Stimulated activated effector memory CD8-positive, alpha-beta T cell treated with anti-CD3 and anti-CD28 coated beads, Interleukin-12 subunit alpha, Interleukin-12 subunit beta, amount 100 ng/mL, for 72 hours (primary cell): ENCODE results near the gene NCAPD2.
"Not testable (repeated sequence)": the region's sequence is repeated elsewhere in the genome, so short reads cannot be mapped to it uniquely, and the experiment has no call there.

Source experiments
- ATAC-seq: fragments of 150-1000 bp; cut with Tn5 transposase; 2 replicates; pipeline ENCODE4 v1.10.0; 2021
- DNase-seq, 2 donors: peaks; one replicate each; pipeline ENCODE4 v3.0.0; 2021 to 2022; ENCODE audit warnings: low spot score in 2 of 2
- H3K27ac Mint-ChIP-seq: one replicate; pipeline ENCODE4 v1.8.0; 2022; ENCODE audit warnings: mild to moderate bottlenecking, mixed read lengths
- H3K36me3 Mint-ChIP-seq: one replicate; pipeline ENCODE4 v1.8.0; 2022; ENCODE audit warnings: mild to moderate bottlenecking, mixed read lengths
- H3K4me1 Mint-ChIP-seq: one replicate; pipeline ENCODE4 v1.8.0; 2022; ENCODE audit warnings: mixed read lengths
- H3K4me3 Mint-ChIP-seq: one replicate; pipeline ENCODE4 v1.8.0; 2022; ENCODE audit warnings: mild to moderate bottlenecking, mixed read lengths
- H3K9me3 Mint-ChIP-seq: one replicate; pipeline ENCODE4 v1.8.0; 2022; ENCODE audit warnings: mixed read lengths

The NCAPD2 gene

DNA sequence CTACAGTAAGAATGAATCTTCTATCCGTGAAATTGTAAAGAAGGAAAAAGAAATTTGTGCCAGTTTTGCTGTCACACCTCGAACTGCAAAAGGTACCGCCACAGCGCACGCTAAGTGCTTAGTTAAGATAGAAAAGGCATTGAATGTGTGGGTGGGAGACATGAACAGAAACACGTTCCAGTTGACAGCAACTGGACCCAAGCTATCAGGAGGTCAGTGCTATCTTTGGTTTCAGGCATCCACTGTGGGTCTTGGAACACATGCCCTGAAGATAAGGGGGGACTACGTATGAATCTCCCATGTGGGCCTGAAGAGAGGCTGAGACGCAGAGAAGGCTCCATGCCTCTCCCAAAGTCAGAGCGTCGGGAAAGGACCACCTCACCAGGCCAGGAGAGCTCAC is 52.1 kb downstream of the NCAPD2 start:
- peaks cover 71% of the 10 kb centered on the region for H3K36me3 Mint-ChIP-seq
- H3K9me3 Mint-ChIP-seq = no peaks in the 10 kb centered on the region
- DNase-seq (no peak), ATAC-seq (no peak)
- no peak overlapping the region for H3K4me3 Mint-ChIP-seq
- H3K4me1 Mint-ChIP-seq = peaks cover 15% of the 10 kb centered on the region
- H3K27ac Mint-ChIP-seq = no peak overlapping the region

DNA sequence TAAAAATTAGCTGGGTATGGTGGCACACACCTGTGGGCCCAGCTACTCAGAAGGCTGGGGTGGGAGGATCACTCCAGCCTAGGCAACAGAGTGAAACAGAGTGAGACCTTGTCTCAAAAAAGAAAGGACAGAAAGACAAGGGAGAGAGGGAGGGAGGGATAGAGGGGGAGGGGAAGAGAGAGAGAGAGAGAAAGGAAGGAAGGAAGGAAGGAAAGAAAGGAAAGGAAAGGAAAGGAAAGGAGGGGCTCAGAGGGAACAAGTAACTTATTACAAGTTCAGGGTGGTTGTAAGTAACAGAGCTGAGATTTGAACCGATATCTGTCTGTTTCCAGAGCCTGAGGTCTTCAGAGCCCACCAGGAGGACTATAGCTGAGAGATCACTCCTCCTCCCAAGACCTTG is 53.7 kb downstream of the NCAPD2 start:
- ATAC-seq (no peak), DNase-seq (no peak)
- H3K9me3 Mint-ChIP-seq = no peaks in the 10 kb centered on the region
- H3K4me1 Mint-ChIP-seq = peaks cover 23% of the 10 kb centered on the region
- no peak overlapping the region for H3K4me3 Mint-ChIP-seq
- H3K36me3 Mint-ChIP-seq = peaks cover 70% of the 10 kb centered on the region
- peak overlapping the region; percentile 23 for H3K27ac Mint-ChIP-seq

DNA sequence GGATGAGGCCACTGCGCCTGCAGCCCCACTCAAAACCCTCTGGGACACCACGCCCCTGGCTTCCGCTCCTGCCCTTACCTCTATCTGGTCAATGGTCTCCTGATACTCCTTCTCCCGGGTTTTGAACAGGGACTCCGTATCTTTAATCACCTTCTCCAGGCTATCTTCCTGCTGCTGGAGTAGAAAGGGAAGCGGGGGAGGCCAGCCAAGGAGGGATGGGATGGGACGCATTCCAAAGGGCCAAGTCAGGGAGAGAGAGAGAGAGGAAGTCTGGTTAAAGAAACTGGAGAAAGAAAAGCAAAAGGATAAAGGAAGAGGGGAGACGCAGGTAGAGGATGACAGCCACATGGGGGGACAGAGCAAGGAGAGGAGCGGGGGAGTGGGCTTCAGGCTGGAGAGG is 54.1 kb downstream of the NCAPD2 start:
- no peak for ATAC-seq
- DNase-seq = no peak
- Mint-ChIP-seq H3K4me1 (peaks cover 26% of the 10 kb centered on the region), H3K9me3 (no peaks in the 10 kb centered on the region), H3K36me3 (peaks cover 74% of the 10 kb centered on the region), H3K4me3 (no peak overlapping the region), H3K27ac (no peak overlapping the region)

DNA sequence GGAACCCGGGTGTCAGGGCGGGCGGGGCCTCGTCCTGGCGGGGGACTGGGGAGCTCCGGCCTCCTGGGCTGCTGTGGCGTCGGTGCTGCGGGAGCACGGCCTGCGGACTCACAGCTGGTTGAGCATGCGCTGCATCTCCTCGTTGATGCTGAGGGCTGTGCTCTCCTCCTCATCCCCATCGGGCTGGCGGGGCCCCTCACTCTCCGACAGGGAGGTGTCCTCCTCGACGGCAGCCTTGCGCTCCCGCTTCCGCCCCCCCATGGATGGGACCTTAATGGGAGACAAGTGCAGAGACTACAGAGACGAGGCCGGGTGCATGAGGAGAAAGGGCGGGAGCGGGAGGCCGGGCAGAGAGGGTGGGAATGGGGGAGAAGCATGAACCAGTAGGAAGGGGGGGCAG is 54.7 kb downstream of the NCAPD2 start:
- Mint-ChIP-seq H3K4me1 (peaks cover 32% of the 10 kb centered on the region), H3K9me3 (no peaks in the 10 kb centered on the region), H3K36me3 (peaks cover 79% of the 10 kb centered on the region)

DNA sequence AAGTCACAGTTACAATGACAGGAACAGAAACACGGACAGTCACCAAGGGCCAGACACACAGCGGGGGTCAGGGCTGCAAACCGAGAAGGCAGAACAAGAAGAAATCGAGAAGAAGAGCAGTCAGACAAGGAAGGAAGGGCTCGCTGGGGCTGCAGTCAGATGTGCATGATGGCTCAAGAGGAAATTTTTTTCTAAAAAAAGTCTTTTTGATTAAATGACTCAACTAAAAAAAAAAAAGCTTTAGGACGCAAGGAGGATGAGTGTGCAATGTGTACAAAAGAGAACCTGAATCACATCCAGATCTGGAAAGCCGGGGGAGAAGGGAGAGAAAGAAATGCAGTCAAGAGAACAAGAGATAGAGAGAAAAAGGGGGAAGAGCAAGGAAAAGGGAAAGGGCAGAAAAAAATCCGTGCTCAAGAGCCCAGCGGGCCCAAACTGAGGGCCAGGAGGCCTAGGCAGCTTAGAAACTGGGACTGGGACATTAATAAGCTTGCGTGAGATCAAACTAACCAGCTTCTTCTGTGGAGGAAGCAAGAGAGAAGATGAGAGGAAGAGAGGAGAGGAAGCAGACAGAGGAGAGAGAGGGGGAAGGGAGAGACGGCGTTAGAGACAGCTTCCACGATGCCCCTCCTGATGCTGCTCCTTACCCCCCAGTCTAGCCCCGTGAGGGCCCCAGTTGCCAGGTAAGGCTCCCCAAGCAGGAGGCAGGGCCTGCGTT is 55.2 kb downstream of the NCAPD2 start:
- peak overlapping the region; percentile 7 for H3K27ac Mint-ChIP-seq

More for the DNA sequence above, 54.7 kb downstream of the NCAPD2 start:
- ATAC-seq (no peak), DNase-seq (no peak)
- H3K27ac Mint-ChIP-seq = peak overlapping the region; percentile 7
- no peak overlapping the region for H3K4me3 Mint-ChIP-seq

DNA sequence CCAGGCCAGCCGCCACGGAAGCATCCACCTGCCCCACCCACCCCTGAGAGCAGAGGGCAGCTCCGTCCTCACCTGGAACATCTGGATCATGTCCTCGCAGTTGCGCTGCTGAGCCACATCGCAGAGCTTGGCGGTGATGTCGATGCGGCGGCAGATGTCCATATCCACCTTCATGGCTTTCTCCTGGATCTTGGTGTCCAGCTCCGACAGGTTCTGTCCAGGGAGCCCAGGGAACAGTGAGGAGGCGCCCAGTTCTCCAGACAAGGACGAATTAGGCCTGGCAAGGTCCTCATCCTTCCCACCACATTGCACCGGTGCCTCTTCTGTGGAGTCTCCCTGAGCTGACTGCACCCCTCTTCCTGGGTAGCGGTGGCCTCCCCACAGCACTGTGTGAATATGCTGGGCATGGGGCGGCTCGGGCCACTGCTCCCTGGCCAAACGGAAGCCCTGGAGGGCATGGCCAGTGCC is 55.8 kb downstream of the NCAPD2 start:
- Mint-ChIP-seq H3K4me3 (no peak overlapping the region), H3K27ac (peak overlapping the region; percentile 7), H3K4me1 (peaks cover 44% of the 10 kb centered on the region), H3K36me3 (peaks cover 72% of the 10 kb centered on the region), H3K9me3 (no peaks in the 10 kb centered on the region)
- ATAC-seq (no peak), DNase-seq (no peak)

More for the DNA sequence above, 55.2 kb downstream of the NCAPD2 start:
- ATAC-seq = no peak
- Mint-ChIP-seq H3K36me3 (peaks cover 78% of the 10 kb centered on the region), H3K9me3 (no peaks in the 10 kb centered on the region), H3K4me1 (peaks cover 38% of the 10 kb centered on the region), H3K4me3 (no peak overlapping the region)
- no peak for DNase-seq

DNA sequence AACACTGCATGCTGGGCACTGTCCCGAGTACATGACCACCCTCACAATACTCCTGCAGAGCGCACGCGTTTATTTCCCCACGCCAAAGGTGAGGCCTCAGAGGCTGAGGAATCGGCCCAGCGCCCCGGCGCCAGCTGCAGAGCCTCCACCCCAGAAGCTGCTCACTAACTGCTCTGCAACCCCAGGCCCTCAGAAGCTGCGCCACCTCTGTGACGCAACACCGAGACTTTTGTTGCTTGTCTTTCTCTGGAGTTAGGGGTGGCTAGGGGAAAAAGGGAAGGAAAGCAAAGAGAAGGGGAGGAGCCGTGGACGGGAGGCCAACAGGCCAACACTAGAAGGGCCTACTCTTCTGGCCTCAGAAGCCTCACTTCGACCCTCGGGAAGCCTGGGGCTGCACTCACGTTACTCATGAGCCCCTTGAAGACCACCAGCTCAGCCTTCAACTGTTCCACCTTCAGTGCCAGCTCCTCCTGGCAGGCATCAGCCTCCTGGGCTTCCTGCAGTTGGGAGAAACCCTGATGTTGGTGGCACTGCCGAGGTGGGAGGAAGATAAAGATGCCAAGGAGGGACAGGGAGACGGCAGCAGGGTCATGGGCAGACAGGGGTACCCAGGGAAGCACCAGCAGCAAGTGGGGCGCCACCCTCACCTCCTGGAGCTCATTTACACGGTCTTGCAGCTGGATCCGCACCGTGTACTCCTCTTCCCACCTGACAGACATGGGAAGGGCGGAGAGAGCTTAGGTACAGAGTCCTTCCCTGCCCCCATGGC is 56.6 kb downstream of the NCAPD2 start:
- Mint-ChIP-seq H3K27ac (peak overlapping the region; percentile 79), H3K9me3 (no peaks in the 10 kb centered on the region), H3K4me1 (peaks cover 50% of the 10 kb centered on the region), H3K36me3 (peaks cover 65% of the 10 kb centered on the region), H3K4me3 (no peak overlapping the region)
- no peak for DNase-seq
- no peak for ATAC-seq

DNA sequence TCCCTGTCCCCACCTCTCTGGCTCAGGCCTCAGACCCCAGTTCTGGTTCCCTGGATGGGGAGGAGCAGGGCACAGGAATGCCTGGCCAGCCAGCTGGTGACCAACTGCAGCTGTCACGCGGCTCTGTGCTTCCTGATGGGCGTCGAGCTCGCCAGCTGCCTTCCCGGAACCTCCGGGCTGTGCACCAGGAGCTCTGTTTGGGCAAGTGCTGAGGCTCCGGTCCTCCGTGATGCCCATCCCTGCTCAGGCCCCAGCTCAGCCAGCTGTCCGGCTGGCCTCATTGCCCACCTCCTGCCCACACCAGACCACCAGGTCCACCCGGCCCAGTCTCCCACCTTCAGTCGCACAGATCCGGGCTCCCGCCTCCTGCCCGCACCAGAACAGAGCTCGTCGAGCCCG is 57.2 kb downstream of the NCAPD2 start:
- Mint-ChIP-seq H3K4me1 (peaks cover 50% of the 10 kb centered on the region), H3K9me3 (no peaks in the 10 kb centered on the region), H3K4me3 (no peak overlapping the region), H3K36me3 (peaks cover 64% of the 10 kb centered on the region), H3K27ac (peak overlapping the region; percentile 79)
- ATAC-seq (no peak), DNase-seq (no peak)

DNA sequence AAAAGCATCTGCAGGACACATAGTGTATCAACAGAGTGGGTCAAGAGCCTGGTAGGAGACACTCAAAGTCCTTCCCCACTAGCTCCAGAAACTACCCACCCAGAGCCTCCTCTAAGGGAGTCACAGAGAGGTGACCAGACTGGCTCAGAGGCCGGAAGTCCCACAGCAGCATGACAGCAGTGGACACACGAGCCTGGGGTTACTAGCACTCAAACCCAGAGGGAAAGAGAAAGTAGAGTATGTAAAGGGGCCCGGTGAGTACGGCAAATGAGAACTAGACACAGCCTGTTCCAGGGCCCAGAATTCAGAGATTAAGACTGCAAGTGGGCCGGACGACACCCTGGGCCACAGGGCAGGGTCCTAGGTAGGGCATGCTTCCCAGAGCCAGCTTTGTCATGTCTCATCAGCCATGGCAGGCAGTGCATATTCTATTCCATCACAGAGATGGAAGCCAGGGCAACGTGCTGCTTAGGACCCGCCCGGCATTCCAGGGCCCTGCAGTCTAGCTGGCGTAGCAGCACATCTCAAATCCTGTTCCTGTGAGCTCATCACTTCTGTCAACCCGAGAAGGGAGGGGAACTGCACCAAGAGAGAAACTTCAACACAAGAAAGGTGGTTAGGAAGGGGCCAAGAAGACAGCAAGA is 57.7 kb downstream of the NCAPD2 start:
- peaks cover 54% of the 10 kb centered on the region for H3K4me1 Mint-ChIP-seq
- H3K4me3 Mint-ChIP-seq = no peak overlapping the region
- no peak for DNase-seq
- no peaks in the 10 kb centered on the region for H3K9me3 Mint-ChIP-seq
- ATAC-seq = no peak
- peaks cover 61% of the 10 kb centered on the region for H3K36me3 Mint-ChIP-seq
- H3K27ac Mint-ChIP-seq = peak overlapping the region; percentile 79

DNA sequence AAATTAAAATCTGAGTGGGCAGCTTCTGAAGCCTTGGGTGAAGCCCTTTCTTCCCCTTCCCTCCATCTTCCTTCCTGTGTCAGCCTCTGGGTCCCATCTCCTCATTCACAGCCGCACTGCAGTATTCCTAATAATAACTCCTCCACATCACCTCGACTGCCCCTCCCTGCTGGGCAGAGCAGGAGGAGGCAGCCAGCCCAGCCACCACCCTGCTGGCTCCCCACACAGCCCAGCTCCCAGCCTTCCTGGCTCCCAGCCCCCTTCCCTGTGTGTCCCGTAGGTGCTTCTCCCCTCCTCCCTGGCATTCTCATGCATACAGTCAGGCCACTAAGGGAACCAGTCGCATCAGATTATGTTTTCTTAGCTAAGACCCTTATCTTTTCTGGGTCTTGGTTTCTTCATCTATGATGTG is 58.2 kb downstream of the NCAPD2 start:
- peak overlapping the region; percentile 84 for H3K4me3 Mint-ChIP-seq
- H3K36me3 Mint-ChIP-seq = peaks cover 60% of the 10 kb centered on the region
- DNase-seq = no peak
- no peaks in the 10 kb centered on the region for H3K9me3 Mint-ChIP-seq
- H3K27ac Mint-ChIP-seq = peak overlapping the region; percentile 79
- peaks cover 56% of the 10 kb centered on the region for H3K4me1 Mint-ChIP-seq
- ATAC-seq = no peak

DNA sequence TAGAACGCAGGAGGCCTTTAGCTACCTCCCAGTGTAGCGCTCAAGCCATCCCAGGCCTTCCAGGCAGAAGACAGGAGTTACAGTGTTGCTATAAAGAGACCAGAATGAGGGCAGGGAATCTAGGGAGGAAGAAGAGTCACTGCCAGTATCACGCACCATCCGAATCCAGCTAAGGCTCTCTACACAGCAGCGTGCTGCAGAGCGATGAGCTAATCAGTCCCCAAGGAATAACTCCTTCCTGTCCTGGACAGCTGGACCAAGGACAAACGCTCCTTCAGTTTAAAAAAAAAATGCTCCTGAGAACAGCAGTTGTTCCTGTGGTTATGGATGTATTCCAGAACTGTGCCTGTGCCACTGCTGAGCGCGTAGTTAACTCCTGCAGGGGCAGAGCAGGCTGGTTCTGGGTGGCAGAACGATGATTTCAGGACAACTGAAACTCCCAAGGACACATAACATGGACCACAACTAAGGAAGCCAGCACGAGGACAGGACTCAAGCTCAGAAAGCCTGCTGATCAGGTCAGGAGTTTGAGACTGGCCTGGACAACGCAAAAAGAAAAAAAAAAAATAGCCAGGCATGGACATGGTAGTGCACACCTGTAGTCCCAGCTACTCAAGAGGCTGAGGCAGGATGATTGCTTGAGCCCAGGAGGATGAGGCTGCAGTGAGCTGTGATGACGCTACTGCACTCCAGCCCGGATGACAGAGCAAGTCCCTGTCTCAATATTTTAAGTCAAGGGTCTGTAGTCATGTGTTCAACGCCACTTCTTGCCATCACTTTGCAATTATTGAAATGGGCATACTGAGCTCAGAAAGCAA is 59.4 kb downstream of the NCAPD2 start:
- Mint-ChIP-seq H3K36me3 (peaks cover 57% of the 10 kb centered on the region), H3K4me1 (peaks cover 56% of the 10 kb centered on the region), H3K4me3 (peak overlapping the region; percentile 84), H3K27ac (peak overlapping the region; percentile 79), H3K9me3 (no peaks in the 10 kb centered on the region)
- ATAC-seq = no peak
- DNase-seq = no peak

DNA sequence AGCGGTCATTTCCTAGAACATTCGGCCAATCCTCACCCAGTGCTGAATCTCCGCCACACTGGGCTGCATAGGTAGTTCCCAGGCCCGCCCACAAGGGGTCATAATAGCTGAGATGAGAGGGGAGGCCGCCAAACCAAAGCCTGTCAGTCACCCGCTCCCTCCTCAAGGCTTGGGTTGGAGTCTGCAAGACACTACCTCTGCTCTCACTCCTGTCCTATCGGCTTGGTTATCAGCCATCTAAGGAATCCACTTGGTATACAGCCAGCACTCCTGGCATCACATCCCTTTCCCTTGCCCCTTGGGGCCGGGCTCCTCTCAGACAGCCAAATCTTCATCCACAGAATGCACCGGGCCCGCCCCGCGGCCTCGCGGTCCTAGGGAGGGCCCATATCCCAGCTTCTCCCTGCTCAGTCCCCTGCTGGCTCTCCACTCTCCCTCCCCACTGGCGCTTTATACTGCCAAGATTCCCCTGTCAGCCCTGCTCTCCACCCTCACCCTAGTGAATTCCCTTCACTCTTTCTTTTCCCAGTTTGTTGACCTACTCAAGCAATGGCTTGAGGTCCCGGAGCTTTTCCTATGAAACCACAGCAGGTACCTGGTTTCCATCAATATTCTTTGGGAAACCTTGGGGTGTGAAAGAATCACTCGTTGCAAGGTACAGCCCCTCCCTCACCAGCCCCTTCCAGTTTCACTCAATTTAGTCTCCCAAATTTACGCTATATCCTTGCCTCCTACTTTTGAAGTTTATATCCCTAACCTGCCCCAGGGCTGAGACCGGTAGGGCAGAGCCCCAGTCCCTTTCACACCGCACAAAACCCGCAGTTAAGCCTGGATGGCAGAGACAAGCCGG is 60.5 kb downstream of the NCAPD2 start:
- Mint-ChIP-seq H3K36me3 (peaks cover 60% of the 10 kb centered on the region), H3K4me3 (peak overlapping the region; percentile 84), H3K4me1 (peaks cover 50% of the 10 kb centered on the region), H3K9me3 (no peaks in the 10 kb centered on the region), H3K27ac (peak overlapping the region; percentile 55)
- peak; percentile 68 for ATAC-seq
- DNase-seq = peak; percentile 65 to 88

DNA sequence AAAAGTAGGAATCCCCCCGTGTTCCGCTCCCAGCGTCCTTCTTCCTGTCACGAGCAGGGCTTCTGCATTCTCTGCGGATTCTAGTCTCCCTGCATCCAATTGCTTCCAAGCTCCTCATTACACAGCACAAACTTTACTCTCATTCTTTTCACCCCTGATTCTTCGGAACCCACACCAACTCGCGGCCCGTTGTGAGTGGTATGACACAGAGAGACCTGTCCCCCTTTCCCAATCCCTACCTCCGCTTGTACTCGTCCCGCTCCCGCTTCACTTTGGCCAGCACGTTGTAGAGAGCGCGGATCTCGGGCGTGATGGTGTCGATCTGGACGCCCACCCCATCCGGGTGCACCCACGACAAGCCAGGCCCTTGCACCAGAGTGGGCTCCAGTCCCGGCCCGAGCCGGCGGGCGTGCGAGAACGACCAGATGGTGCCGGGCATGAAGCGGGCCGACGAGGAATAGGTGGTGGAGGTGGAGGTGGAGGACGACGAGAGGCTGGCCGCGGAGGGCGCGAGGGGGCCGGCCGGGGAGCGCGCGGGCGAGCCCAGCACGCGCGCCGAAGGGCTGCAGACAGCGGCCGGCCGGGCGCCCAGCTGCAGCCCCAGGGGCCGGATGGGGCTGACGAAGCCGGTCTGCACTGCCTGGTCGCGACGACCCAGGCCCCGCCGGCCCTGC is 61.3 kb downstream of the NCAPD2 start:
- Mint-ChIP-seq H3K4me3 (peak overlapping the region; percentile 84), H3K4me1 (peaks cover 48% of the 10 kb centered on the region), H3K9me3 (no peaks in the 10 kb centered on the region), H3K27ac (peak overlapping the region; percentile 55), H3K36me3 (peaks cover 61% of the 10 kb centered on the region)
- ATAC-seq (peak; percentile 17), DNase-seq (no peak)

DNA sequence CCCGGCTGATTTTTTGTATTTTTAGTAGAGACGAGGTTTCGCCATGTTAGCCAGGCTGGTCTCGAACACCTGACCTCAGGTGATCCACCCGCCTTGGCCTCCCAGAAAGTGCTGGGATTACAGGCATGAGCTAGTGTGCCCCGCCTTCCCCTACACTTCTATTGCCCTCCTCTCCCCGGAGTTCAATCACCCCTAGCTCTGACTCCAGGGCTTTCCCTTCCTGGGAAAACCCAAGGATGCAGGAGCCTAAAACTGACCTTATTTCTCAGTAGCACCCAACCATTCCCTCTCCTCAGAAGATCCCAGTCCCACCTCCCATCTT is 62.6 kb downstream of the NCAPD2 start:
- DNase-seq = not testable (repeated sequence)

More for the DNA sequence above, 62.6 kb downstream of the NCAPD2 start:
- Mint-ChIP-seq H3K27ac (peak overlapping the region; percentile 80), H3K4me3 (peak overlapping the region; percentile 84), H3K4me1 (peaks cover 45% of the 10 kb centered on the region), H3K36me3 (peaks cover 69% of the 10 kb centered on the region)
- H3K9me3 Mint-ChIP-seq, ATAC-seq: not testable (repeated sequence)
